Measurements from ENCODE around the gene SNX18. TPM values are rescaled to one million over a fixed set of nuclear protein-coding genes. Genes with fewer than 3 reads are reported as not detected.
"Not testable (repeated sequence)": the region's sequence is repeated elsewhere in the genome, so short reads cannot be mapped to it uniquely, and the experiment has no call there.

Gene SNX18, protein sequence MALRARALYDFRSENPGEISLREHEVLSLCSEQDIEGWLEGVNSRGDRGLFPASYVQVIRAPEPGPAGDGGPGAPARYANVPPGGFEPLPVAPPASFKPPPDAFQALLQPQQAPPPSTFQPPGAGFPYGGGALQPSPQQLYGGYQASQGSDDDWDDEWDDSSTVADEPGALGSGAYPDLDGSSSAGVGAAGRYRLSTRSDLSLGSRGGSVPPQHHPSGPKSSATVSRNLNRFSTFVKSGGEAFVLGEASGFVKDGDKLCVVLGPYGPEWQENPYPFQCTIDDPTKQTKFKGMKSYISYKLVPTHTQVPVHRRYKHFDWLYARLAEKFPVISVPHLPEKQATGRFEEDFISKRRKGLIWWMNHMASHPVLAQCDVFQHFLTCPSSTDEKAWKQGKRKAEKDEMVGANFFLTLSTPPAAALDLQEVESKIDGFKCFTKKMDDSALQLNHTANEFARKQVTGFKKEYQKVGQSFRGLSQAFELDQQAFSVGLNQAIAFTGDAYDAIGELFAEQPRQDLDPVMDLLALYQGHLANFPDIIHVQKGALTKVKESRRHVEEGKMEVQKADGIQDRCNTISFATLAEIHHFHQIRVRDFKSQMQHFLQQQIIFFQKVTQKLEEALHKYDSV
- 10 to 100 TPM; 30.9 to 34.6 (median 33.0) TPM for polyA plus RNA-seq (ENCODE audit: insufficient read length in 3 of 3)

DNA sequence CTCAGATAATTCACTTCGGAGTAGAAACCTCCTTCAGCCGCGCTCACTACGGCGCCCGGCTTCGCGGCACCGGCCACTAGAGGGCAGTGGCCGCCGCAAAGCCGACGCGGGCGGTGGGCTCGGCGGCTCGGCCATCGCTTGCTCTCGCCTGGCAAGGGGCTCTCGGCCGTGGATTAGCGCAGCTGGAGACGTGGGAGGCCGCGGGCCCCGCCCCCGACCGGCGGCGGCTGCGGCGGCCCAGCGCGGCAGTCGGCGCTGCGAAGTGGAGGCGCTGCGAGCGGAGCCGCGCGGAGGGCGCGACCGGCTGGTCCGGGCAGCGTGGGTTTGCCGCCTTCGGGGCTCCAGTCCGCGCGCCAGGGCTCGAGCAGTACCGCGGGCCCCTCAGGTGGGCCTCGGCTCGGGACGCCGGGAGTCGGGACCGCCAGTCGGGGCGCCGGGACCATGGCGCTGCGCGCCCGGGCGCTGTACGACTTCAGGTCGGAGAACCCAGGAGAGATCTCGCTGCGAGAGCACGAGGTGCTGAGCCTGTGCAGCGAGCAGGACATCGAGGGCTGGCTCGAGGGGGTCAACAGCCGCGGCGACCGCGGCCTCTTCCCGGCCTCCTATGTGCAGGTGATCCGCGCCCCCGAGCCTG, at the start of gene SNX18:
Gene SNX18 (plus strand): TSS at position 248 of the 634 bp plus-strand sequence. CDS start 194 bp downstream, at position 442.
- DNase-seq (ENCODE audit: low read depth in 3 of 3, low spot score in 2 of 3), result peak in 1 of 3 donors; percentile 87

DNA sequence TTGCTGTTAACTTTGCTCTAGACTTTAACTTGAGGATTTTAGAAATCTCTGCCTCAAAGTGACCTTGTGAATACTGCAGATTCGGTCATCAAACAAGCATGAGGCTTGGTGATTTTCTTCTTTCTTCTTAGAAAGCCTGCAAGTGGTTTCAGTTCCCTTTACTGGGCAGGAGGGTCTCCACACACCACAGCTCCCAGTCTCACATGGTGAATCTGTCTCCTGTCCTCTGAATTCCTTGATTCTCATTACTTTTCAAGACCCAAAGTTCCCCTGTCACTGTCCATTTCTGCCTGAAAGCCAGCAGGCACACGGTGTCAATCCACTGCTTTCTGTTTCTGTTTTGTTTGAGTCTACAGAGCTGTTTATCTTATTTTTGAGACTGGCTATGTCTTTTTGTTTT, 47.9 kb upstream of the SNX18 start:
- no peak for DNase-seq (ENCODE audit: low read depth in 3 of 3, low spot score in 2 of 3)

DNA sequence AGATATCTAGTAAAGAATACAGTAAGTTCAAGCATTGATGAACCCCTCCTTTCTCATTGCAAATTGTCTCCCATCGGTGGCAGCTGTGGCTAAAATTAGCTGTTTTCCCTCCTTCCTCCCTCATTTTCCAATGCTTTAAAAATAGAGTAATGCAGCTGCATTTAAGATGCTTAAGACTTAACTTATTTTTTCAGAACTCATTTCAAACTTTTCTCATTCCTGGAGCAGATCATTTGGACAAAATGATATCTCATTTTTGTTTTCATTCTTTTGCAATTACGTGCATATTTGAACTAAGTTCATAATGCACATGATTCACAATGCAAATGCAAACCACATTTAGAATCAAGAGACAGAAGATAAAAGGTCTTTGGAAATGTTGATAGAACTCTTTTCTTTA, 47.4 kb upstream of the SNX18 start:
- no peak for DNase-seq (ENCODE audit: low read depth in 3 of 3, low spot score in 2 of 3)

DNA sequence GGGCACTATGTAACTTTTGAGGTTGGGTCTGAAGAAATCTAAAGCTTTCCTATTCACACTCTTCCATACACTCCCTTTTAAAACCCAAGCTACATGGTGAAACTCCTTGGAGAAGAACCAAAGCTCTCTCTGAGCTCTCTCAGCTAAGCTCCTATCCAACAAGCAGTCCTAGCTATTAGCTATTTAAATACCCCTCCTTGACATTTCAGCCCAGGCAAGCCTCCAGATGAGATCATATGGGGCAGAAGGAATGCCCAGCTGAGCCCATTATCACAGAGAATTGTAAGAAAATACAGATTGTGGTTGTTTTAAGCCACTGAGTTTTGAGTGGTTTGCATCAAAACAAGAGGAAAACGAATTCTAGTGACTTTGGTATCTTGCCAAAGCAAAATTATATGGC, 46.9 kb upstream of the SNX18 start:
- no peak for DNase-seq (ENCODE audit: low read depth in 3 of 3, low spot score in 2 of 3)

DNA sequence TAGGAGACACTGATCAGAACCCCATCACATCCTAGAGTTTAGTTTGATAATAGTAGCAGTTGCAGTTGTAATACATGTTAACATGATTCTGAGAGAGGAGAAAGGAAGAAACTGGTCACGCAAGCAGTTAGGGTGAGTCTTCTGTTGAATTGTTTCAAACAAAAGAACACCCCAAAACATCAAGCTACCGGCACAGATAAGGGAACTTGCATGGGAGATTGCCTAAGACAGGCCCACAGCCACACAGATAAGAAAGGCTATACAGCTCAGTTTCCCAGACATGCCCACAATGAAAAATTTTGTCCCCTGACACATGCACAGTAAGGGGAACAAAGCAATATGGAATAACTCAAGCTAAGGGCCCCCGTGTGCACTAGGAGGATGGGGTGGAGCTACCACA, 46.2 kb upstream of the SNX18 start:
- no peak for DNase-seq (ENCODE audit: low read depth in 3 of 3, low spot score in 2 of 3)

DNA sequence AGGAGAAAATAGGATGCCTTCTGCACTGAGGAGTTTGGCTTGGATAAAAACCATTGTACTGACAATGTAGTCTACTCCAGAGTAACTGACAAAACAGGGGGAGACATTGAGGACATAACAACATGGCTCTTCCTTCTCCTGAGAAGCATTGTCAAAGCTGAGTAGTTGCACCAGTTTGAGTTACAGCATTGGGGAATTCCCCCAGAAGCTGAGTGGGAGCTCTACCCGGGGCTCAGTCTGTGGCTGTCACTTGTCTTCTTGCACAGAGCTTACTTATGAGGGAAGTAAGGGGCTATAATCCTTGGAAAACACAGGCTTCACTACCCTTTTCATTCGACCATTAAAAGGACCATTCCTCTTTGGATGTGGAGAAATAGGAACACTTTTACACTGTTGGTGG, 40.9 kb upstream of the SNX18 start:
- DNase-seq (ENCODE audit: low read depth in 3 of 3, low spot score in 2 of 3), result no peak

DNA sequence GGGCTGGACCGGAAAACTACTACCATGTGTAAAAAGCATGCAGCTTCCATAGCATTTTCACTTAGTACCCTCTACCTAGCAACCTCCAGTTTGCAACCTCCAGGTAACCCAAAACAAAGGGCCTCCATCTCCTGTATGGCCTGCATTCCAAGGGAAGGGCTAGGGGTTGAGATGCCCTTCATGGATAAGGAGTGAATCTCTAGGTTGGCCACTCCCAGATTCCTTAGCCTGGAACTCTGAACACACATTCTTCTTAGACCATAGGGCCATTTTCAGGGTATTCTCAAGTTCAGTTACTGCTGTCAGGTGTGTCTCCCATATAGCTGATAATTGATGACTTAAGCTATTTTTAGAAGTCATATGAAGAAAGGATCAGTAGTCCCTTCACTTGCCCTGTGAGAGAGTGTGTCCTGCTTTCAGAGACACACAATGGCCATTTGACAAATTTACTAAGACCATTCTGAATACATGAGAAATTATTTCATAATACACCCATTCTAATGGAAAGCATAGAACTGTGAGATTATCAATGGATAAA, 39.5 kb upstream of the SNX18 start:
- DNase-seq (ENCODE audit: low read depth in 3 of 3, low spot score in 2 of 3), result no peak

DNA sequence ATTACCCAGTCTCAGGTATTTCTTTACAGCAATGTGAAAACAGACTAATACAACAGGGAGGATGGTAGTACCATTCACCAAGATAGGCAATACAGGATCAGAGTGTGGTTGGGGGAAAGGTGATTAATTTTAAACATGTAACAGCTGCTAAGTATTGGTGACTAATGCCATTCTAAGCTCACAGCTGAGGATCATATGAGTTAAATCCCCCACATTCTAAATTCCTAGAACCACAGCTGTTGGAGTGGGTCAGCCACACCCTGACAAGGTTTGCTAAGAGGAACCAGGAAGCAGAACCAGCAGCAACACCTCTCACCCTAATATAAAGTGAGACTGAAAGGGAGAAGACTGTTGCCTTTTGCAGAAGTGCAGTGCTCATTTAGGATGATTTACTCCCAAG, 37.3 kb upstream of the SNX18 start:
- no peak for DNase-seq (ENCODE audit: low read depth in 3 of 3, low spot score in 2 of 3)

DNA sequence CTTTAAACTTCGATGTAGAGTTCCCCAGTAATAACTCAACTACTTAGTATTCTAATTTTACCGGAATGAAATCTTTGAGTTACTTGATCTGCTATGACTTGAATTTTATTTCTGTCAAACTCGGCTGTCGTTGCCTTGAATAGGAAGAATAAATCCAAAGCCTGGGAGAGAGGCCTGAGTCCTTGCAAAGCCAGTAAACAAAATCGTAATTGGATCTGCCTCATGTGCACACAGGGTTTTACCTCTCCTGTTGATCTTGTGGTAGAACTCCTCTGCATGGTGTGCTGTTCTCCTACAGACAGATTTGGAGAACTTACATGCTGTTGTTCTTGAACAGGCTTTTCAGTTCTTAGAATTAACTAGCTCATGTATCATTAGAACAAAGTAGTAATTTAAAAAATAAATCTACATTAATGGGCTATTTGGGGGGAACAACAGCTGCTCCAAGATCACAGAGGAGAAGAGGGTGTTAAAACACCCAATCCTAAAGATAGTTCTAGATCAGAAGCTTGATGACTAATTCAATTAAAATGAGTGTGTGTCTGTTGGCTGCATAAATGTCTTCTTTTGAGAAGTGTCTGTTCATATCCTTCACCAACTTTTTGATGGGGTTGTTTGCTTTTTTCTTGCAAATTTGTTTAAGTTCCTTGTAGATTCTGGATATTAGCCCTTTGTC, 33.2 kb upstream of the SNX18 start:
- DNase-seq (ENCODE audit: low read depth in 3 of 3, low spot score in 2 of 3), result no peak

DNA sequence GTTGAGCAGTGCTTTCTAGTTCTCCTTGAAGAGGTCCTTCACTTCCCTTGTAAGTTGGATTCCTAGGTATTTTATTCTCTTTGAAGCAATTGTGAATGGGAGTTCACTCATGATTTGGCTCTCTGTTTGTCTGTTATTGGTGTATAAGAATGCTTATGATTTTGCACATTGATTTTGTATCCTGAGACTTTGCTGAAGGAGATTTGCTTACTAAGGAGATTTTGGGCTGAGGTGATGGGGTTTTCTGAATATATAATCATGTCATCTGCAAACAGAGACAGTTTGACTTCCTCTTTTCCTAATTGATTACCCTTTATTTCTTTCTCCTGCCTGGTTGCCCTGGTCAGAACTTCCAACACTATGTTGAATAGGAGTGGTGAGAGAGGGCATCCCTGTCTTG, 31.9 kb upstream of the SNX18 start:
- DNase-seq (ENCODE audit: low read depth in 3 of 3, low spot score in 2 of 3), result not testable (repeated sequence)

DNA sequence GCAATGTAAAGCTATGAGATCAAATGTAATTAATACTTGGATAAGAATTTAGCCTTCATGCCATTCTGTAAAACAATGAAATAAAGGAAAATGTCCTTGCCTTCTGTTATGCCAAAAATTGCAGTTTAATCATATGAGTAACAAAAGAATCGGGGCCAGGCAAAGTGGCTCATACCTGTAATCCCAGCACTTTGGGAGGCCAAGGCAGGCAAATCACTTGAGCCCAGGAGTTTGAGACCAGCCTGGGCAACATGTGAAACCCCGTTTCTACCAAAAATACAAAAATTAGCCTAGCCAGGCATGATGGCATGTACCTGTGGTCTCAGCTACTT, 27.9 kb upstream of the SNX18 start:
- DNase-seq (ENCODE audit: low read depth in 3 of 3, low spot score in 2 of 3), result not testable (repeated sequence)

DNA sequence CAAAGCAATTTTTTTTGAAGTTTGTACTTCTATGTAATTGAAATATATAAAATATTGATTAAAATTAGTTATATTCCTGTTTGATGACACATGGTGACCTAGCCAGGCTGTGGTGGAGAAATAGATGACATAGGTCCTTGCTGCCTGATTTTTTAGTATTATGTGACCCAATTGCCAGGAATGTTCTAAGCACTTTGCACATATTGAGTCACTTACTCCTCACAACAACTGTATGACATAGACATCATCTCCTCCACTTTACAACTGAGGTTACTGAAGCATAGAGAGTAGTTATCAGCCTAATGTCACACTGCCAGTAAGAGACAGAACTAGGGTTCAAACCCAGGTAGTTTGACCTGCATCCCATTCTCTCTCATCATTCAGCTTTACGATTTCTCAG, 26.2 kb upstream of the SNX18 start:
- DNase-seq (ENCODE audit: low read depth in 3 of 3, low spot score in 2 of 3), result no peak

DNA sequence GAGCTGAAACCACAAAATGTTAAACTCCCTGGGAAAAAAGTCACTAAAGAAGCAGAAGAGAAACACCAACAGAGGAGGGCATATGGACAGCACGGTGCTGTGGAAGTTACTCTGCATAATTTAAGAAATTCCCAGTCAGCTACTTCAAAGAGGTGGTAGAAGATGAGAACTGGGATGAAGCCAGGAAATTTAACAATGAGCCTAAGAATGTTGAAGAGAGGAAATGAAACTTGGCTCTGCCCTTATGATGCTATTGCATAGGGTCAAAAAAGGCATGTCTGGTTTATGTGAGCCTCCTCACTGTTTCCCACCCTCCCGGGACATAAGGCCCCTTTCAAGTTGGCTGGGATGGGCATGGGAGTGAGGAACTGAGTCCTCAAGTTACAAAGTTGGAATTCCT, 25.4 kb upstream of the SNX18 start:
- no peak for DNase-seq (ENCODE audit: low read depth in 3 of 3, low spot score in 2 of 3)

DNA sequence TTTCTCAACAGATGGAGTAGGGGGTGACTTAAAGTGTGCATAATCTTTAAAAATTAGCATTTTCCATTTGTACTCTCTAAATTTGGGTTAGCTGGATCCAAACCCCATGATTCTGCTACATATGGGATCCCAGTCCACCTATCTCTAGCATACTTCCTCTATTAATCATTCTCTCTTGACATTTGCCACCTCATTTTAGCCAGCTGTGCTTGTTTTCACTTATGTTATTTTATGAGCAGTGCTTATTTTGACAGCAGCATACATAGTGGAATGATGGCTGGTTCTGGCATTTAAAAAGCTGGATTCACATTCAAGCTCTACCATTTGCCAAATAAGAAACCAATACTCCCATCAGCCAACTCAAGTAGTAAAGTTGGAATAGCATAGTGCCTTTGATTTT, 22.5 kb upstream of the SNX18 start:
- no peak for DNase-seq (ENCODE audit: low read depth in 3 of 3, low spot score in 2 of 3)

DNA sequence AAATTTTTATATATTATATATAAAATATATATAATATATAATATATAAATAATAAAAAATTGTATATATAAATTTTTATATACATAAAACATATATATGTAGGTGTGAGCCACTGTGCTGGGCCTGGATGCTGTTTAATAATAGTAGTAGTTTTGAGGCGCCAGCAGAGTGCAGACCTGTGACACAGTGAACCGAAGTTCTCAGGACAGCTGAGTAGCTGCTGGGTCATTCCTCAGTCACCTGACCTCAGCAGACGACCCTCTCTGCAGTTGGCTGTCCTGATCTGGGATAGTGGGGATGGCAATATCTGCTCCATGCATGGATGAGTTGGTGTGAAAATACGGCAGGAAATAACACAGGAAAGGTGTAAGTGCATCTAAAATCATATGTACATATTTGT, 3.3 kb upstream of the SNX18 start:
- no peak for DNase-seq (ENCODE audit: low read depth in 3 of 3, low spot score in 2 of 3)

DNA sequence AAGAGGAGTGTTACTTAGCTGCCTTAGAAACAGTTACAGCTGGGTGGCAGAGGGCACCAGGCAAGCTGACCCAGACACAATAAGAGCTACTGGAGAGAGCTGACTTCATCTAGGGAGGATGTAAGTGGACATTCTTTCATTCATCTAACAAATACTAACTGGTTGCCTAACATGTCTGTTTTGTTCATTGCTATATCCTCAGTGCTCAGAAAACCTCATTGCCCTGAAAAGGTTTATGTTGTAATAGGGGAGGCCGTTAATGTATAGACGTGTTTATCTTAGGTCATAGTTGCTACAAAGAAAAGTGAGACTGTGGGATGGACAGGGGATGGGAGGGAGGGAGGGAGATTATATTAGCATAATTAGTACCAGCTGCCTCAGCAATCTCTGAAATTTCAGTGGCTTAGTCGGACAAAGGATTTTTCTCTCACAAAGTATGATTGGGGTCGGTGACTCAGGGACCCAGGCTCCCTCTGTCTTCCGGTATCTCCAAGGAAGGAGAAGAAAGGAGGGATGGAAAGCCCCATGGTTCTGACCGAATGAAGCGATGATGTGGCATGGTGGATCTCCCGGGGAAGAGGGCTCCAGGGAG, 2.6 kb upstream of the SNX18 start:
- DNase-seq (ENCODE audit: low read depth in 3 of 3, low spot score in 2 of 3), result no peak

DNA sequence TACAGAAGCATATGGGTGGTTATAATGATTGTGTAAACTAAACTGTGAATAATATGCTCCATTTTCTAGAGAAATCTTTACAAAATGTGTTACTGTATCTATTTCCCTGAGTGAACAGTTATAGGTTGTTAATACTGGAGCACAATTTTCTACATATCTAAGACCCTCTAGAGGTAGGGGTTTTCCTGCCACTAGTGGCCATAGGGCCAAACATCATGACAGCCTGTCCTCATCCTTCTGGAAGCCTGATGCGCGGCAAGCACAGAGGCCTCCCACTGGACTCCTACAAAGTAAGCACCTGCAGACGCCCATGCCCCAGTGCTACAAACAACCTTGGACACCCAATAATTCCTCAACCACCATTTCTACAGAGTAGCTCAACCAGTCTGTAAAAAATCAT, 1.9 kb upstream of the SNX18 start:
- no peak for DNase-seq (ENCODE audit: low read depth in 3 of 3, low spot score in 2 of 3)

DNA sequence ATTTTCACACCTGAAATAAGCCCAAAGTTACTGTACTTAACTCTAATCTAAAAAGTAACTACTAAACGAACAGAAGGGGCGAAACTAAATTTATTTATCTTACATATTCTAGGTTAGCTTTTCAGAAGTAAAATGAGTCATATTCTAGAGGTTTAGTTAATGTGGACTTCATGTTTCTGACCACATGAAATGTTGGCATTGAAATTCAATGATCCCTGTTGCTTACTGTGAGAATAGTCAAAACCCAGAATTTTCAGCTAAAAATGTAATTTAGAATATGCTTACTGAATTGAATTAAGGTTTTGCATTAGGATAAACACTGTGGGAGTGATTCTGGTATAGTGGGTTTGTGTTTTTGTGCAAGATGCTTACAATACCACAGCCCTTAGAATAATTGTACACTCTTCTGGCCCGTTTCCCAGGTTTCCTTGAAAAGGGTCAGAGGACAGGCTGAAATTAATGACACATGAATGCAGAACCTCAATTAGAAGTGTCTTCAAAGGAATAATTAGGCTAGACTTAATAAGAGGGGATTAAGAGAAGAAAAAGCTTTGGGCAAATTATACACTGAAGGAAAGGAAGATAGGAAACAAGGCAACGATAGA, 1.4 kb upstream of the SNX18 start:
- no peak for DNase-seq (ENCODE audit: low read depth in 3 of 3, low spot score in 2 of 3)

DNA sequence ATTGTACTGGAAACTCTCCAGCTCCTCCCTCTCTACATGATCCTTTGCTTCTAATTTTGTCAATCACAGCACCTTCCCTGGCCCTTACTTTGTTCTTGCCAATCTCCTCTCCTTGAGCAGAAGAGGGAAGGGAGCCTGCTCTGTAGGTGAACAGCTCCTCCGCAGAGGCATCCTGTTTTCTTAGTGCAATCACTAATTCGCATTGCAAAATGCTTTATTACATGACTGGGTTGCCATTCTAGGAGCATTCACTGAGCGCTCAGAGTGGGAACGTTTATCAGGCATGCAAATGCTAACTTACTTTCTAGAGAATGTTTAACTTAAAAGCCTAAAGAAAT, 416 bp upstream of the SNX18 start:
- no peak for DNase-seq (ENCODE audit: low read depth in 3 of 3, low spot score in 2 of 3)

DNA sequence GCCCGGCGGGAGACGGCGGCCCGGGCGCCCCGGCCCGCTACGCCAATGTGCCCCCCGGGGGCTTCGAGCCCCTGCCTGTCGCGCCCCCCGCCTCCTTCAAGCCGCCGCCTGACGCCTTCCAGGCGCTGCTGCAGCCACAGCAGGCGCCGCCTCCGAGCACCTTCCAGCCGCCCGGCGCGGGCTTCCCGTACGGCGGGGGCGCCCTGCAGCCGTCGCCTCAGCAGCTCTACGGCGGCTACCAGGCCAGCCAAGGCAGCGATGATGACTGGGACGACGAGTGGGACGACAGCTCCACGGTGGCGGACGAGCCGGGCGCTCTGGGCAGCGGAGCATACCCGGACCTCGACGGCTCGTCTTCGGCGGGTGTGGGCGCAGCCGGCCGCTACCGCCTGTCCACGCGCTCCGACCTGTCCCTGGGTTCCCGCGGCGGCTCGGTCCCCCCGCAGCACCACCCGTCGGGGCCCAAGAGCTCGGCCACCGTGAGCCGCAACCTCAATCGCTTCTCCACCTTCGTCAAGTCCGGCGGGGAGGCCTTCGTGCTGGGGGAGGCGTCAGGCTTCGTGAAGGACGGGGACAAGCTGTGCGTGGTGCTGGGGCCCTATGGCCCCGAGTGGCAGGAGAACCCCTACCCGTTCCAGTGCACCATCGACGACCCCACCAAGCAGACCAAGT, 723 bp downstream of the SNX18 start:
- no peak for DNase-seq (ENCODE audit: low read depth in 3 of 3, low spot score in 2 of 3)
